OCI-M1 (cell line): ENCODE measurements around the gene TMIE.
"Not testable (repeated sequence)": the region's sequence is repeated elsewhere in the genome, so short reads cannot be mapped to it uniquely, and the experiment has no call there.

ENCODE experiments used
- DNase-seq: peaks from one replicate; lab custom pipeline; 2025; lab: John Stamatoyannopoulos, UW

Gene TMIE

DNA sequence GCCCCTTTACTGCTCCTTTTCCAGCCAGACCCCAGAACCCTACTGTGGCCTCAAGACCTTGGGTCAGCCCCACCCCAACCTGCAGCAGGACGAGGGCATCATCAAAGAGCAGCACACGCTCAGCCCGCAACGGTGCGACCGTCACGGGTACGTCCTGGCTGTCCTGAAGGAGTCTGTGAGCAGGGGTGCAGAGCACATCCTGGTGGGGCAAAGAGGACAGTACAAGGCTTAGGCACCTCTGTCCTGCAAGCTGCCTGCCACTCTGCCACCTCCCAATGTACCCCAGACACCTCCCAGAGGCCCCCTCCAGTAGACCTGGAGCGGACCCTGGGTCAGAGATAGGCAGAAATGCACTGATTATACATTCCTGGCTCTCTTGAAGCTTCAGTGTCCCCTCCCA lies 15.7 kb upstream of the TMIE start:
- no peak for DNase-seq

DNA sequence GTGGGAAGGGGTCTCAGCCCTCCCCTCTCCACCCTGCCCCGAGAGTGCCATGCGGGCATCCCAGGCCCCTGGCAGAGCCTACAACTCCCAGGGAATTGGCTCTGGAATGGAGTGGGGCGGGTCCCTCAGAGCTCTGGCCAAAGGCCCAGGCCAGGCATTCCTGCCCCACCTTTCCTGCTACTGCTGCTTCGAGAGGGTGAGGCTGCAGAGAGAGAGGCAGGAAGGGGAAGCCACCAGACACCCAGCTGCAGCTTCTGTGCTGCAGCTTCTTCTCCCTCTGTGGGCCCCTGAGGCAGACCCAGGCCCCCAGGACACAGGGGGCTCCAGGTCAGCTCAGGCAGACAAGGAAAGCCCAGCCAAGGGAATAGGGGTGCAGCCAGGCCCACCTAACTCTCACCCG lies 10.4 kb upstream of the TMIE start:
- DNase-seq, result no peak

DNA sequence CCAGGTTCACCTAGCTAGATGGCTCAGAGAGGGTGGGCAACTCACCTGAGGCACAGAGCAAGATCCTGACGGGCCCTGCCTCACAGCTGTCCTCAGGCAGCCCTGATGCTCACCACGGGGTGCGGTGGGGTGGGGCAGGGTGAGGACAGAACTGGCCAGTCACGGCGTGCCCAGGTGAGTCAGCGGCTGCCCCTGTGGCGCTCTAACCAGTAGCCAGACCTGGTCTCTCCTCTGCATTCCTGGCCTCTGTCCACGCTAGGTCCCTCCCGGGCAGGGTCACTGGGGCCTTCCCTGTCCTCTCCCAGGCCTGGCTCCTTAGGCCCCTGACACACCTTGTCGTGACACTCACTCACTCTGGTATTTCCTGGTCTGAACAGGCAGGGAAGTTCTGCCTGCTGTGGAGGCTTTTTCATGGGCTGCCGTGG lies 8.6 kb upstream of the TMIE start:
- no peak for DNase-seq

DNA sequence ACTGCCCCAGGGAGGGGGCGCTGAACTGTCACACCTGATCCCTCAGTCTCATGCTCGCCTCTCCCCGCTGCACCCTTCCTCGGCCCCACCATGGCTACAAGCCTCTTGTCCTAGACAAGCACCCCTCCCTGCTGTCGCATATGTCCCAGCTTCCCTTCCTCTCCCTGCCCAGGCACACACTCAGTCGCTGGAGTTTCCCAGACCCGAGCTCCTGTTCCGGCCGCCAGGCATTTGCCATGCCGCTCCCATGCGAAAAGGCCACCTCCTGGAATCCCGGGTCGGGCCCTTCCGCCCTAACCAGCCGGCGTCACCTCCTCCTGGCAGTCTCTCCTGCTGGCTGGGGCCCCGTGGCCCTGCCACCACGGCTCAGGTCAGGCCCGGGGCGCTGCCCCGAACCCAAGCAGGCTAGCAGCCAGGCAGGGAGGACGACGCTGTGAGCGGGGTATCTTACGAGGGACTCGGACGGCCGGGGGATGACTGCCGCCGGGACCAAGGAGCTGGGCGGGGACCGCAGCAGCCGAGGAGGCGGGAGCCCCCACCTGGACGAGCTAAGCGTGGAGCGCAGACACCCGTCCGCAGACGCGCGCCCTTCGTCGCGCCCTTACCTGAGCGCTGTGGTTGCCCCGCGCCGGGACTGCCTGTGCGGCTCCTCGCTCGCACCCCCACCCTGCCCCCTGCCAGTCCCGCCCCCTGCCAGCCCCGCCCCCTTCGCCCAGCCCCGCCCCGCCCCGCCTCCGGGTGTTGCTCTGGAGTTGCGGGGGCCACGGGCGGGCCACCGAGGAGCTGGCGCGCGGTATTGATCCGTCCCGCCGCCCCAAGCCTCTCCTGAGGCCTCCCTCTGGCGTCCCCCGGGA lies 7.9 kb upstream of the TMIE start, which contains the start of gene ALS2CL:
Gene ALS2CL, minus strand, starts transcription at position 642 of the 854 bp plus-strand sequence. CDS start 4,239 bp downstream, outside the sequence.
- no peak for DNase-seq

DNA sequence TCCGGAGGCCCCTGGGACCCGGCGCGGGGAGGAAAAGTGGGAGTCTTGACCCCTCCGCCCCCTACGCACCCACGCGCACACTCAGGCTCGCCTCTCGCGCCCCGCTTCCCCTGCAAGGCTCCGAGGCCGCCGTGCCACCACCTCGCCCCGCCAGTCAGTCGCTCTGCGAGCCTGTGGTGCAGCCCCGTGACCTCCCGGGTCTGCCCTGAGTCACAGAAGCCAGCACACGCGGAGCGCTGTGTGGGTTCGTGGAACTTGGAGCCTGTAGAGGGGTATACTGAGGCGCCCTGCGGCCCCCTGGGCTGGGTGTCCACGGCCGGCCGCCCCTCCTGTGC lies 7.3 kb upstream of the TMIE start:
- DNase-seq, result no peak

DNA sequence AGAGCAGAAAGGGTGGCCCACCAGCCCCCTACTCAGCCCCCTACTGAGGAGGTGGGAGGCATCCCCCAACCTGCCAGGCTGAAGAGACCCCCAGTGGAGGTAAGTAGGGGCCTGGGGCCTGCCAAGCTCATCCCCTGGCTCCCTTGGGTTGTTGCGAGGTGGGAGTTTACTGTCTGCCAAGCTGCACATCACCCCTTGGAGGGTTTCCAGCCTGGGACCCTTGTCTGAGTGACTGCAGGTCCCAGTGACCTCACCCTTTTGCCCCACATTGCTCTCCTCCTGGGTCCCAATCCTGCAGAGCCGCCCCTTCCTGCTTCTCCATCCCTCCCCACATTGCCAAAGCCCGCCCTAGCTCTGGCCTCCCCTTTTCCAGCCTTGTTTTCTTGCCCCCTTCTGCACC lies 6.7 kb upstream of the TMIE start:
- no peak for DNase-seq

DNA sequence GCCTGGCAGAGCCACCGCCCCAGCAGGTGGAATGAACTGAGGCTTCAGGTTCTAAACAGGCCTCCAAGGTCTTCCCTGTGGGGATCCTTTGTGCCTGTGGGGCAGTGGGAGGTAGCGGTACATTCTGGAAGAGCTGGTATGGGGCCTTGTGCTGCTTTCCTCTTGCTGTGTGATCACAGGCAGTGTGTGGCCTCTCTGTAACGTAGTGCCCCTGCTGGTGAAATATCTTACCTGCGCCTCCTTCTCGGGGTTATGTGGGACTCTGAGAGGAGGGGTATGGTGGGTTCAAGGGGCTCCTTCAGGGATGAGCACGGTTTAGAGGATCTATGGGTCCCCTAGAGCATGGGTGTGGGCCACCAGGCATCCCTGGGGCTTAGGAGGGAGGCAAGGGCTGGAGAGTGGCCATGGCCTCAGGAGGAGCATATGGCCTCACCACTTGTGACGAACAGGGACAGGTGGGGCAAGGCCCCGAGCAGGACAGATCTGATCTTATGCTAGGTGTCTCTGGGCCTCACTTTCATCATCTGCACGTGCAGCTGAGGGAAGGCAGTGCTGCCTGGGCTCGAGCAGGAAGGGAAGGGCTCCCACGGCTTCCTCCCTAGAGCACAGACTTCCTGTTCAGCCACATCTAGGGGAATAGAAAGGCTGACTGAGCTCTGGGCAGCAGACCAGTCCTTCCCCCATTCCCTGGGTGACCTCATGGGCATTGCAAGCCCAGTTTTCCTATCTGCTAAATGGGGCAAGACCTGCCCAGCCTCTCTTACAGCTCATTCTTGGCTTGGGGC lies 5.8 kb upstream of the TMIE start:
- peak; percentile 26 for DNase-seq

DNA sequence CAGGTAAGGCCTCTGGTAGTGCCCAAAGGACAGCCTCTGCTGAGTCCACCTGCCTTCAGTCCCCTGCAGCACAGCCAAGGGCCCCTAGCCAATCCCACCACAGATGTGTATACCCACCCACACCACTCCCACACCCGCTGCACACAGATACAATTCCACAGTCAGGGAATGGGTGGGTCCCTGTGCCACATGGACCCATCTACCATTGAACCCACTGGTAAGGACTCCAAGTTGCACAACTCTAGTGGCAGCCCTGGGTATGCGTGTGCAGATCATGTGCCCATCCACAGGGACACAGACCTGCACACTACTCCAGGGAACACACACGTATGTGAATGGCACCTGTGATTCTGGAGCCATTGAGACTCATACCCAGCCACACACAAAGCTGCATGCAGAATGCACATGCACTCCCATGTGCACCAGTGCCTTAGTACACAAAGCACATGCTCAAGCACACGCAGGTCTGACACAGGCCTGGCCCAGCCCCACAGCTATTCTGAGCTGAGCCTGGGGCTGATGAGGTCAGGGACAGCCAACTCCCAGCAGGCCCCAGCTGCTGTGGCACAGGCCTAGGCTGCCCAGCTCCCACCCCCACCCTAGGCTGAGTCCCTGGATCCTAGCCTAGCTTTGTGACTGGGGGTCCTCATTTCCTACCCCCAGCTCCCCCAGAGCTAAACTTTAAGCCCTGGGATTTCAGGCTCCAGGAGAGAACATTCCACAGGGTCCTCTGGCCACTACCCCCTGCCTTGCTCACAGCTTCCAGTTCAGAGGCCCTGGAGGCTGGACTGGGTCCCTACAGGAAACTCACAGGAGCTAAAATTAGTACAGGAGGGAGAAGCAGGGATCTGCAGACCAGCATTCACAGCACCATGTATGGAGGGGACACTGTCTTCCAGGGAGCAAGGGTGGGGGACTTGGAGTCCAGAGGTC lies 5.0 kb upstream of the TMIE start:
- no peak for DNase-seq

DNA sequence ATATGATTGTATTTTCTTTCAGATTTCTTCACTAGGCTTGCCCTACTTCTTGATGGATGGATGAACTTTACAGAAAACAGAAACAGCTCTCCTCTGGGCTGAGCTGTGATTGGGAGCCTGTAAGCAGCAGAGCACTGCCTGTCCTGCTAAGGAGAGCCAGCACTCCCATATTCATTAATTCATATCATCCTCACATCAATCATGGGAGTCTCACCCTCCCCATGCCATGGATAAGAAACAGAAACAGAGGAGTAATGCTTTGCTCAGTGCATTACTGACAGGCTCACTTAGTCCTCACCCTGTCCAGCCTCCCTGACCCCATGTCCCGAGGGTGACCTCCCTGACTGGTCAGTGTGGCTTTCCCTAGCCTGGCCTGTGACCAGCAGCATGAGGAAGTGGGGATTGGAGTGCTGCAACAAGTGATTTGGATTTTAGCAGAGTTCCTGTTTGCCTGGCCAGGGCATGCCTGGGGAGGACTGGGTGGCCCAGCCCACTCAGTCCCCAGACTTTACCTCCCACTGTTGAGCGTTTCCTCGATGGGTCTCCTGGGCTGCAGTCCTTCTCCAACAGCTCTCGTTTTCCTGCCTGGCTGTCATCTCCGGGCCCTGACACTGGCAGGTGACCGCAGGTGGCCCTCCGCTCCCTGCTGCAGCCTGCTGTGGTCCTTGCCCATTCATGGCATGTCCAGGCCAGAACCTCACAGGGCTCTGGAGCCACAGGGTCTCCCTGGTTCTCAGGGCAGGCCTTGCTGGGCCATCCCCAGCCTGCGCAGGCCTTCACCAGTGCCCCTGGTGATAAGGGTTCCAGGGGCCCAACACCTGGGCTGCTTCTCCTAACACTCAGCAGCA lies 1.3 kb upstream of the TMIE start:
- DNase-seq, result peak; percentile 15

DNA sequence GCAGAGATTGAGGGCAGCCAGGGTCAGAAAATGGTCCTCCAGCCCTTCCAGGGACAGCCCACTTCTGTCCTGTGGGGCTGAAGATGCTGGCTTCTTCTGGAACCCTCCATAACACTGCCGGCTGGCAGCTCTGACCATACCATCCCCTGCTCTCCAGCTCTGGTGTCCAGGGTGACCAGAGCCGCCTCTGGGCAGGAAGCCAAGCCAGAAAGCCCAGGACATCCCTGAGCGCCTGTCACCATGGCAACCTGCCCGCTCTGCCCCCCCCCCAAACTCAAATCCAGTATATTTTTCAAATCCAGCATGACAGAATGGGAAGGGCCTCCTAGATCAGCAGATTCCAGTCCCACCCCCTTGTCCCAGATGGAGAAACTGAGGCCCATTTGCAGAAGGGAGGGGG lies 420 bp upstream of the TMIE start:
- DNase-seq, result no peak

DNA sequence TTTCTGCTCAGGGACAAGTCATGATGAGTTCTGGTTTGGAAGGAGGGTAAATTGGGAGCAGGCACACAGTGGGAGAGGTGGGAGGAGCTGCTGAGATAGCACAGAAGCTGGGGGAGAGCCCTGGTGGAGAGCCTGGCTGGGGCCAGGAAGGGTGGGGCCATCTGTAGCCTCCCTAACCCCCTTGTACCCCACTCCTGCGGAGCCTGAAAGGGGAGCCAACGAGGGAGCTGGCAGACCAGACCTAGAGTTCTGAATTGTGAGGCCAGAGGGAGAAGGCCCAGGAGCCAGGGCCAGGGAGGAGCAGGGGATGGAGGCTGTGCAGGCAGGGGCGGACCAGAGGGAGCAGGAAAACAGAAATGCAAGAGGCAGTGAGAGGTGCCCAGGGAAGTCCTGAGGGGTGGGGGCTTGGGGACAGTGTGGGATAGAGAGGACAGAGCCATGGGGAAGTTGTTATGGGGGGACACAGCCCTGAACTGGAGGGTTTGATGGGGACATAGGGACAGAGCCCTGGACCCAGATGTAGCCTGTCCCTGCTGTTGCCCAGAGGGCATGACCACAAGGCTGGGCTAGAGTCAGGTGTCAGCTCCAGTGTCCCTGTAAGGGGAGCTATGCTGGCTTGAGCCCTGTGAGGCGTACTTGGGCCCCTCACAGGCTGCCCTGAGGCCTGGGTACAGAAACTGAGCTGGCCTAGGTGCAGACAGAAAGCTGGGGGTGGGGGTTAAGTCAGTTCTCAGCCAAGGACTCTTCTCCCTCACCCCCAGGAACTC lies 1.2 kb downstream of the TMIE start:
- no peak for DNase-seq

DNA sequence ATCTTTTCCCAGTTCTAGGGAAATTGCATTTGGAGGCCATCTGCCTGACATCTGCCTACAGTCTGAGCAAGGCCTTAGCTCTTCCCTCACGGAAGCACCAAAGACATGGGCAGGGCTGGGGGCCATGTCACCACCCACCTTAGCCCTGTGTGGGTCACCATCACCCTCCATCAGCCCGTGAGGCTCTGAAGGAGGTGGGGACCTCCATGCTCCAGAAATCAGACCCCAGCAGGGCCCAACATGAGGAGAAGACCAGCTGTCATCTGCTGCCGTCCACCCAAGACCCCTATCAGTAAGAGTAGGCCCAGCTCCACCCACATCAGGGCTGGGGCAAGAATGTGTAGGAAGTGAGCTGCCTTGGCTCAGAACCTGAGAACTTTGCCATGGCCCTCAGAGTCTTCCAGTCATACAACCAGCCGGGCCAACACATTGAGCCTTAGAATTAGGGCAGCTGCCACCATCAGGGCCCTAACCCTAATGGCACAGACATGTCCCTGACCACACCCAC lies 1.9 kb downstream of the TMIE start:
- DNase-seq, result no peak

DNA sequence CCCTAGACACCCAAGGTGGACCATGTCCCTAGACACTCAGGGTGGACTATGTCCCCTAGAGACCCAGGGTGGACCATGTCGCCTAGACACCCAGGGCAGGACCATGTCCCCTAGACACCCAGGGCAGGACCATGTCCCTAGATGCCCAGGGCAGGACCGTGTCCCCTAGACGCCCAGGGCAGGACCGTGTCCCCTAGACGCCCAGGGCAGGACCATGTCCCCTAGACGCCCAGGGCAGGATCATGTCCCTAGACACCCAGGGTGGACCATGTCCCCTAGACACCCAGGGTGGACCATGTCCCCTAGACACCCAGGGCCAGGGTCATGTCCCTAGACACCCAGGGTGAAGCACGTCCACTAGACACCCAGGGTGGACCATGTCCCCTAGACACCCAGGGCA lies 3.2 kb downstream of the TMIE start:
- DNase-seq, result not testable (repeated sequence)

DNA sequence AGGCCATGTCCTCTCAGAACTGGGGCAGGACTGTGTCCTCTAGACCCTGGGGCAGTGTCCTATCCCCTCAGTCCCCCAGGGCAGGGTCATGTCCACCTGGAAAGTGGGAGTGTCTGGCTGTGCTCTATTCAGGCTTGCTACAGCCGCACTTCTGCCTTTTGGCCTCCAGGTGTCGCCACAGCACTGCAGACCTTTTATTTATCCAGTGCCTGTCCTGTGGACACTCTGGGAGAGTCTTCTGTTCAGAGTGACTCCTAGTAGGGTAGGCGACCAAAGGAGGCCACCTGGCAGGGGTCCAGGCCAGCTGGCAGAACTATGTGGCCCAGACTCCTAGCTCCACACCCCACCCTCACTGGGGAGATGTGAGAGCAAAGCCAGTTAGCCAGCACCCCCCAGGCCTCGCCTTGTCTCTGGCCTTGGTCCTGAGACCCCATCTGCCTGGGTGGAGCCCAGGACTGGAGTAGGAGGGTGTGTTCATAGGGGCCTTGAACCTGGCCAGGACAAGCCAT lies 3.9 kb downstream of the TMIE start:
- DNase-seq, result peak; percentile 72

DNA sequence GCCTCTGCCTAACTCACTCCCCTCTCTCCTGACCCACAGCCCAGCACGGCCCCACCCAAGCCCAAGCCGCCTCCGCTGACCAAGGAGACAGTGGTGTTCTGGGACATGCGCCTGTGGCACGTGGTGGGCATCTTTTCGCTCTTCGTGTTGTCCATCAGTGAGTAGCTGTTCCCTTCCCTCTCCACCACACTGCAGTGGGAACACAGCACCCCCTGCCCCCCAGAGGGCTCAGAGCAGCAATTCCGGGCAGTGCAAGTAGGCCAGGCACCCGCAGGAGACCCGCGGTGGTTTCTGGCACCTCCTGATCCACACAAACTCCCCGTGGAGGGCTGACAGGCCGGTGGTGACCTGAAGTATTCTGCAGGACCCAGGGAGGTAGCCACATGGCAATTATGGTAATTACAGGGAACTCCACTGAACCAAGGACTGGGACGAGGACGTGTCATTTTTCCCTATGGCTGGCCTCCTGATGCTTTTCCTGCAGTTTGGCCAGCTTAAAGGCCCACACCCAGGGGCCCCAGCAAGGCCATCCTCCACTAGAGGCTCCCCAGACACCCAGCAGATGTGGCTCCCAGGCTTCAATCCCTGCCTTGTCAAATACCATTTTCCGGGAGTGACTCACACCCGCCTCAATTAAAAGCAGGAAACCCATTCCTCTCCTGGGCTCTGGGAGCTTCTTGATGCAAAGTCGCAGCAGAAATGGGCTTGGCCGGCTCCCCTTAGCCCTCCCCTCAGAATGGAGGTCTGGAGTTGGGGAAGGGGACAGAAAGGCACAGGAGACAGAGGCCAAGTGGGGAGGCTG lies 4.8 kb downstream of the TMIE start:
- DNase-seq, result no peak

DNA sequence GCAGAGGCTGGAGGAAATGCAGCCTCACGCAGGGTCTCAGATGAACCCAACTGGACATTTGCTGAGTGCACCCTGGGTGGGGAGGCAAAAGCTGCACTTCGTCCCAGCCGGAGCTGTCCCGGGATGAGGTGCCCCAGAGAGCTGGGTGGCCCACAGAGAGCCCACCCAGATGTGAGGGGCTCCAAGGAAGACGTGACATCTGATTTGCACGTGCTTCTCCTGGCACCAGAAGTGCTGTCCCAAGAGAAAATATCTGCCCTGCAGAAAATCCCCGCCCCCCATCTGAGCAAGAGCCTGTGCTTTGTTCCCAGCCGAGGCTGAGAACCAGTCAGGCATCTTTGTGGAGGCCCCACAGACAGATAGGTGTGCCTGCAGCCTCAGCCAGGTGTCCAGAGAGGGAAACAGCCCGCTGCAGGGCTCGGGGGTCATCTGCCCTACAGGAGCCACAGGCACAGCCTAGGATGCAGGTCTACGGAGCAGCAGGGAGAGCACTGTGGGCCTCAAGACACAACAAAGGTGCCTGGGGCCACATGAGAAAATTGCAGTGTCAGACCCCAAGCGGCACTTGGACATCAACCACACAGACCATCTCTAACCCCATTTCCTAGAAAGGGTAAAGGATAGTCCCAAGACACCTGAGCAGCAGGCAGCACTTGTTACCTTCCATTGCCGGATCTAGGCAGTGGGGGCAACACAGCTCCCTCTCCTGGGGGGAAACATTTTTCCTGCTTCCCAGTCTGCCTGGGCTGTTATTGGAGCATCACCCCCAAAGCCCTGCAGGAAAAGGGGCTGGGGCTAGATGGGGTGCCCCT lies 5.8 kb downstream of the TMIE start:
- no peak for DNase-seq

DNA sequence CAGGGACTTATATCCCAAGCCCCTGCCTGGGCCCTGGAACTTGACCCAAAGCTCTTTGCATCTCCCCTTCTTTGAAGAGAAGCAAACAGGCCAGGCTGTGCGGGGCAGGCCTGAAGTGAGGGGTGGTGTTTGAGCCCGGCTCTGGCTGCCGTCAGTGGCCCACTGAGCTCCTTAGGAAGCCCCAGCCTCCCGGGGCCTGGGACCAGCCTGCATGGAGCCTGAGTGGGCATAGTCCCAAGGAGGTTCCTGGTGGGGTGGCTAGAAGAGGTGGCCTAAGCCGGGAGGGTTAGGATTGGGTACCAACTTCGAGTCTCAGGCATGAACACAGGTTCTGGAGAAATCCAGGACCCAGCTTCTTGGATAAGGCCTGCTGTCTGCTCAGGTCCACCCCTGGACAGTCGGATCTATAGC lies 6.4 kb downstream of the TMIE start:
- no peak for DNase-seq

DNA sequence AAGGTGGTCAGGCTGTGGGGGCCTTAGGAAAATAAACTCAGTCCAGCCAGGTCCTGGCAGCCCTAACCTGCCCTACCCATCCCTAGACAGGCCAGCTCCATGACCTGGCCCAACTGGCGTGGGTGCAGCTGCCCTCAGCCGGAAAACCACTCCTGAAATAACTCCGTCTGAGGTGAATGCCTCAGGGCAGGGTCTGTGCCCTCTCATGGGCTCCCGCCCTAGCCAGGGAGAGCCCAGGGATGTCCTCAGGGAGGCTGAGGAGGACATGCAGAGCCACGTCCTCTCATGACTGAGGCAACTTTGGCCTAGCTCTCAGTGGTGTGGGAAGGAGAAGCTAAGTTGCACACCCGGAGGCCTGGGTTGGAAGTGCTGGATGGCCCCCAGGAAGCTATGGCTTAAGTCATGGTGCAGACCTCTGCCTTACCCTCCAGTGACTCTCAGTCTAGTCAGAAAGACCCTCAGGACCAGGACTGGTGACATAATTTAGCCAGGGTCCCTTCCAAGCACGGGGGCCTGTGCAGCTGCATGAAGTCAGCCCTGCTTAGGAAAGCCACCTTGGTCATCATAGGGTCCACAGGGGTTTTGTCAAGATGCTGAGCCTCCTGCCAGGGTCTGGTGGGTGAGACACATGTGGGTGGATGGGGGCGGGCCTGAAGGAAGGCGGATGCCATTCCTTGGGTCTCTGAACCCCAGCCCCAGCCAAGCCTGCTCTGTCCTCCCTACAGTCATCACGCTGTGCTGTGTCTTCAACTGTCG lies 7.4 kb downstream of the TMIE start:
- DNase-seq, result no peak
